ENCODE data around the gene HSPA12B. TPM values are rescaled to one million over a fixed set of nuclear protein-coding genes. Genes with fewer than 3 reads are reported as not detected.
A peak's percentile ranks its signal among the peaks of the same experiment; 100 is the strongest.

Gene HSPA12B
- total RNA-seq, 1 experiment from 2014 or later: not detected

DNA sequence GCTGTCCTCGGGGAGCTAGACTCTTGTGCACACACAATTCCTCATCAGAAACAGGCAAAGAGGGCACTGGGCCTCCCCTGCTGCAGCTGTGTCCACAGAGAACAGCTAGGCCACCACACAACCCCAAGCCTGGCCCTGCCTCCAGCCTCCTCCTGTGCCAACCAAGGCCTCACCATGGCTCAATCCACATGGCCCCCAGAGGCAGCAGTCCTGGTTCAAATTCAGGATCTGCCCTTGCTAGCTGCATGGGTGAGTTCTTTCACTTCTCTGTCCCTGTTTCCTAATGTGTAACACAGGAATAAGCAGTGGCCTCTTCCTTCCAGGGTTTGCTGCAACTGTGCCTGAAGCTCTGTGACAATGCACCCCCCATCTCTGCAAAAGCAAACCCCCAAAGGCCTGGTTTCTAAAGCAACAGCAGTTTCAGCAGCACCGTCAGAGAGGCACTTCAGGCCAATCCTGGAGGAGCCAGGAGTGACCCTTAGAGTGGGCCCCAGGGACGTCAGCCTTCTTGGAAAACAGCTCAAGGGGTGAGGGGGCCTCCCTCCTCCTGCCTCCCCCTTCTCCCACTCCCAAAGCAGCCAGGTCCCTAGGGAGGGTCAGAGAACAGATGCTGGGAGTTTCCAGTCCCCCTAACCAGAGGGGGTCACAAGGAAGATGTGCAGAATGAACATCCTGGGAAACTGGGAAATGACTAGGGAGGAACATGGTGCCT lies 32.8 kb downstream of the HSPA12B start:
- DNase-seq (ENCODE audit: low read depth): no peak

DNA sequence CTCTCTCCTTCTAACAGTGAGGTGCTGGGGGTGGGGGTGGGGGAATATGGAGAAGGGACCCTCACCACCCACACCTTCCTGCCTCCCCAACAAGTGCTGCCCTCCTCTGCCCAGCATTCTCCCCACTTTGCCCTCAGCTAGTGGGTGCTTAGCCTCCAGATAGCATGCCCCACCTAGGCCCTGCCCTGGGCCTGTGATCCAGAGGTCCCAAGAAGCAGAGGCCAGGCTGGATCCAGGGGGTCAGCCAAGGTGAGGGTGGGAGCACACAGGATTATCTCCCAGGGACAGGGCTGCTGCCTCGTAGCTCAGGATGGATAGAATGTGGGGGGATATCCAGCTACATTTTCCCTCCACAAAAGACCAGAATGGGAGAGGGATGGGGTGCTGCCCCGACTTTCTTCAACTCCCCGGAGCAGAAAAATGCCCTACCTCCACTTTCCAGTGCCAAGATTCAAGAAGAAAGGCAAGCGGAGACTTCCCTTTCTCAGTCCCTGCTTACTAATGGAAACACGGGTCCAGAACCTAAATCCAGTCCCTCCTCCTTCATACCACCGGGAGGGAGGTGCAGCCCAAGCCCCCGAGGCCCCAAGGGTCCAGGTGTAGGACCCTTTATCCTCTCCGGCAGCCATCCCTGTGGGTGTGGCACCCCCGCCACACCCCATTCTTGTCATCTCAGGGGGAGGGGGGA lies 34.1 kb downstream of the HSPA12B start:
- DNase-seq (ENCODE audit: low read depth): no peak

DNA sequence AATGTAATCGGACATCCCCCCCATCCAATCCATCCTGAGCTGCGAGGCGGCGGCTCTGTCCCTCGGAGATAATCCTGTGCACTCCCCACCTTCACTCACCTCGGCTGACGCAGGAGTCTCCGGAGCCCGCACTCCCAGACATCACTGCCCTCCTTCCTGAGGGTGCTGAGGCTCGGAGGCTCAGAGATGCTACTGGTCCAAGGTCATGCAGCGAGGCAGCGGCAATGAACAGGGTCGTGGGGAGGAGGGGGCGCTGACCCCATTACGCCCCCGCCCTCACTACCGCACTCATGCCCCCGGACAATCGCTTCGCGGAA lies 34.6 kb downstream of the HSPA12B start:
- no peak for DNase-seq (ENCODE audit: low read depth)

DNA sequence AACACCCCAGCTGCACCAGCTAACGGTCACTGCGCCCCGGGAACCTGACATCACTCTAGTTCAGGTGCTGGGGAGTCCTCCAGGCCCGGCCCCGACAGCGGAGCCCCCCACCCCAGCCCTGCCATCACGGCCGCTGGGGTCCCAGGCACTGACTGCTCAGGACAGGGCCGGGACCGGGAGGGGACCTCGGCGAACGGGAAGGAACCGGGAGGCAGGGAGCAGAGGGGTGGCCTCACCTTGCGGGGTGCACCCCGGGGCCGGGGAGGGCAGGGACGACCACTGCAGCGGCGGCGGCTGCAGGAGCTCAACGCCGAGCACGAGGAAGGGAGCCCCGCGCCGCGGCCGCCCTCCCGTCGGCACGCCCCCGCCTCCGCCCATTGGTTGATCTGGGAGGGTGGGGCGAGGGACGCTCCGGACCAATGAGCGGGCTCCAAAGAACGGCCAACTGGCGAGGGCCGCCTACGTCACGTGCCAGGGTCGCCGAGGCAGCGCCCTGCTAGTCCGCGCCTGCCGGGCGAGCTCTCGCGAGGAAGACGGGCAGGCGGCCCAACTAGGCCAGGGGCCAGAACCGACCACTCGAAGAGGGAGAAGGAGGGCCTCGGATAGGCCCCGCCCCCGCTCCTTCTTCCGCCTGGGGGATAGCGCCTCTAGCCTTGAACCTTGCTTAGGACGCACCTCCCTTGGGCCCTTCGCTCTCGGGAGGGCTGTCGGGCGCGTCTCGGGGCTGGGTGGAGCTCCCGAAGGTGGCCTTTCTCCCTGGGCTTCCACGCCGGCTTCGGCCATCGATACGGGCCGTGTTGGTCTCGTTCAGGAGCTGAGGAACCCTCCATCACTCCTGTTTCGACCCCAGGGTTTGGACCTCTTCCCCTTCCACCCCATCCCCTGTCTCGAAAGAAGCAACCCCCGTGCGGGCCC lies 35.2 kb downstream of the HSPA12B start, which contains the start of gene ADISSP:
TSS of gene ADISSP (minus strand) at position 327 of the 915 bp plus-strand sequence. CDS start 7,653 bp downstream, outside the sequence.
- DNase-seq (ENCODE audit: low read depth): peak; percentile 99

DNA sequence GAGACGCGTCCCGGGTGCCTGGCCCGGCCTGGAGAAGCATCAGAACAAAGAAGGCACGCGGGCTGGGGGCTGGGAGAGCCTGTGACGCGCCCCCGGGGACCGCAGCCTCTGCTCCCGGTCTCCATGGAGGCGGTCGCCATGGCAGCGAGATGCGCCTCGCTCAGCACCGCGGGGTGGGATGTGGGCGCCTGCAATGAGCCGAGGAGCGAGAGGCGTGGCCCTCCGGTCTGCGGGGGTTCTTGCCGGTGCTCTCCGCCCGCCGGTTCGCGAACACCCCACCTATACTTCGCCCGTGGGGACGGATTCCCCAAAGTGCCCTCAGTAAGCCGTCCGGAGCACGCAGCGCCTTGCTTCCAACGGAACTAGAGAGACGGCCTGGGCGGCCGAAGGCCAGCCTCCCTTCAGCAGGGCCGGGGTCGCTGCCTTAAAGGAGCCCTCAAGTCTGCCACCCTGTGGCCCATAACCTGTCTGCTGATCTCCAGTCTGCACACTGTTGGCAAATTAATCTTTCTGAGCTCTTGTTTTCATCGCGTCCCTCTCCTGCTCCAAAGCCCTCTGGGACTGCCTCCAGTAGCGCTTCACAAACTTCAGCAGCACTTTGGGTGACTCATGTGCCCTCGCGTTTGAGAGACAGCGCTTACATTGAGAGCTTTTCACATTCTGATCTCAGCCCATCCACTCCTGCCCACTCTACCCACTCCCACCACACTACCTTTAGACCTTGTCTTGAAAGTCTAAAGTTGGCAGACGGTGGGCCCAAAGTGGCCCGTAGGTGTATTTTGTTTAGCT lies 36.1 kb downstream of the HSPA12B start:
- DNase-seq (ENCODE audit: low read depth): peak; percentile 88

DNA sequence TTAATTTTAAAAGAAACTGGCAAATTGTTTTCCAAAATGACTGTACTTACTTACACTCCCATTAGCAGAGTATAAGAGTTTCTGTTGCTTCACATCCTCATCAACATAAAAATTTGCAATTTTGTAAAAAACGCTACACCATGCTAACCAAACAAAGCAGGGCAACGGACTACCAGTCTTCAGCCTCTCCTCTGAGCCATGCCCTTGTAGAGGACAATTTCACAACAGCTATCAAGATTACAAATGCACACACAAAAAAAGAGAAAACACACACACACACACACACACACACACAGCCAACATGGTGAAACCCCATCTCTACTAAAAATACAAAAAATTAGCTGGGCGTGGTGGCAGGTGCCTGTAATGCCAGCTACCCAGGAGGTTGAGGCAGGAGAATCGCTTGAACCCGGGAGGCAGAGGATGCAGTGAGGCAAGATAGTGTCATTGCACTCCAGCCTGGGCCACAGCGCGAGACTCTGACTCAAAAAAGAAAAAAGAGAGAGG lies 39.1 kb downstream of the HSPA12B start:
- DNase-seq (ENCODE audit: low read depth): no peak

DNA sequence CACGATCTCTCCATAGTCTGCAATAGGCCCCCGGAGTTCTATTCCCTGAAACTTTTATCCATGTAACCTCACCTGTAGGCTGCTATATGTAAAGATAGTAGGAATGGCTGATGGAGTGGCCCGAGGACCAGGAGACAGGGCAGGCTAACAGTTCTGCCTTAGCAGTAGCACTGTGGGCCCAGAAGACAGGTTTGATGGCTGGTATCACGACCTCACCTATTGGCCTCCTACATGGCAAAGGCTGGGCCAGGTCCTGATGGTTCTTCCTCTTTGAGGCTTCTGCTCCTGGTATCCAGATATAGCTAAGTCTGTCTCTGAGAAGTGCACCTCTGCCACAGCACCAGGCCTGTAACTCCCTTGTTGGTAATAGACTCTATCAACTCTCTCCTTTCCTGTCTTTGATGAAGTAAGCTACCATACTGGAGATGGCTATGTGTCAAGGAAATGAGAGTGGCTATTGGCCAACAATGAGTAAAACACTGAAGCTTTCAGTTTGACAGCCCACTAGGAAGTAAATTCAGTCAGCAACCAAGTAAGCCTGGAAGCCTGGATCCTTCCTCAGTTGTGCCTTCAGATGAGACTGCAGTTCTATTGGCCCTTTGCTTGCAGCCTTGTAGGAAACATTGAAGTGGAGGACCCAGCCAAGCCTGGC lies 43.1 kb downstream of the HSPA12B start:
- no peak for DNase-seq (ENCODE audit: low read depth)

DNA sequence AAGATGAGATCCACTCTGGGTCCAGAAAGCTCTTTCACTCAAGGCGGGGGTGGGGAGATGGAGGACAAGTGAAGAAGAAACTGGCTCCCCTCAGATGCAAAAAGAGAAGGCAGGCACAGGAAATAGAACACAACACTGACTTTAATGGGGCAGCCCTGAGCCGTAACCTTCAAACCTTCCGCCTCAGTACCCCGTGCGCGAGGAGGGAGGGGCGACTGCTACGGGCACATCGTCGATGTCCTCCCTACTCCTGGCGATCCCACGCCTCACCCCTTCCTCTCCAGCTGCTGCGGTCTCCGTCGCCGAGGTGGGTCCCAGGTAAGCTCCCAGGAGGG lies 44.9 kb downstream of the HSPA12B start:
- no peak for DNase-seq (ENCODE audit: low read depth)

DNA sequence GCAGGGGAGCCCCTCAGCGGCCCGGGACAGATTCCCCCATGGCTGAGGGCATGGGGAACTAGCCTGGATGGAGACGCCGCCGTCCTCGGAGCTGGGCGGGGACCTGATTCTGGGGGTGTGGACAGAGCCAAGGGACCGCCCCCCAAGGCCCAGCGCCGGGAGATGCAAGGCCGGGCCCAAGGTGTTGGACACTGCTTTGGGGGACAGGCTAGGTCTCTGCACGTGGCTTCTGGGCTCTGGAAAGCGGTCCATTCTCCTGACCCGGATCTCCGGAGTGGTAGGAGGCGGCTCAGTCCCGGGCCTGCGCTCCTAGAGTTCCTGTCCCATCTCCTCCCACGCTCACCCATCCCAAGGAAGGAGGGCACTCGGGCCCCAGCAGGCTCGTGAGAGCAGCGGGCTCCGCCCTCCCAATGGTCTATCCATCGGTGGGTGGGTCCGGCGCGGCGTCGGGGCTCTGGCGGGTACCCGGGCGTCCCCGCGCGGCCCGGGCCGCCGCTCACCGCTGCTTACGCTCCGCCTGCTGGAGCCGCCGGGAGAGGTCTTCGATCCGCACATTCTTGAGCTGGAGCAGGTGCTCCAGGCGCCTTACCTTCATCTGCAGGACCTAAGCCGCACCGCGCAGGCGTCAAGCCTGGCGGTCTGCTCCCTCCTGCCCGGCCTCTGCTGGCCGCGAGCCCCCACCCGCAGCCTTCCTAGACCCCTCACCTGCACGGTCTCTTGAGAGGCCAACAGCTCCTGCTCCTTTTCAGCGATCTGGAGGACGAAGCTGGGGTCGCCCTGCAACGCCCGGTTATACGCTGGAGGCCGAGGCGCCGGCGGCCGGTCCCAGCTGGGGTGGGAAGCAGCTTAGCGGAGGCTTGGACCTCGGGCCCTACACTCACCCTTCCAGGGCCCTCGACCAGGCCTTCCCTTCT lies 45.5 kb downstream of the HSPA12B start:
- DNase-seq (ENCODE audit: low read depth): peak; percentile 77

DNA sequence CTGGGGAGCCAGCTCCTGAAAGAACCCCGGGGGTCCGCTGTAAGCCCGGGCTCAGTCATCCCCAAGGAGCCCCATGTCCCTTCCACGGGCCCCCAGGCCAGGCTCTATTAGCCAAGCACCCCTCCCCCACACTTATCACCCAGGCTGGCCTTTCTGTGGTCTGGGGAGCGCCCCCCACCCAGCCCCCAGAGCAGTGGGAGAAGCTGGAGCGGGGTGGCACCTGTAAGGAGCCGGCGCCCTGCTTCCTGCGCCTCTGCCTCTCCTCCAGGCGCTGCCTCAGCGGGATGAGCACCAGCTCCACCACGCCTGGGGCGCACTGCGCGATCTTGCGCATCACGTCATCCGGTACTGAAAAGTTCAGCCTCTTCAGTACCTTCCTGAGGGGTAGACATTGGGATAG lies 46.5 kb downstream of the HSPA12B start:
- DNase-seq (ENCODE audit: low read depth): no peak

DNA sequence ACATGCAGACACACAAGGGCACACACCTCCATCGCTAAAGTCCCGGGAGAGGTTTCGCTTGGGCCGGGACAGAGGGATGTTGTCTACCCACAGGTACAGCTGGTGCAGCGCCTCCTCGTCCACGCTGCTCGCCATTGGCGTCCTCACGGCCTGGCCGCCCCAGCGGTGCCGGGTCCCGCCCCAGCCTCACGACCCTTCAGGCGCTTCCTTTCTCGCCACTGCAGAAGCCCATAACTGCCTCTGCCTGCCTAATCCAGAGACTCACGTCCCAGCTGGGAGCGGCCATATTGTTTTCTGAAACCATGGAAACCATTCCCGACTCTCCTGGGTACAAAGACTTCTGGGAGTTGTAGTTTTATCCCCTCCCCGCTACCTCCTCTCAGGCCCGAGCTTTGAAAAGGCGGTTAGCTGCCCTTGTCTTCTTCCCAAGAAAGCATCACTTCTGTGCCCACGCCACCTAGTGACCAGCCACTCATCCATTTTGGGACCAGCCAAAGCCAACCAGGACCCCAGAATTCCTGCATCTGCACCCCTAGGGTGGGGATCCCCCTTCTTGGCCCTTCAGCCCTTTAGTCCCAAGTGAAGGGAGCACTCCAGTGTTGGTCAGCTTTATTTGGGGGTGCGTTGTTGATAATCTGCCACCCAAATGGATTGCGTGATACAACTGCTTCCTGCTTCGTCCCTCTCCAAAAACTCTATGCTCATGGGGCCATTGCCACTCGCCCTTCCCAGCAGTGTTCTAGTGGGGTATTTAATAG lies 48.8 kb downstream of the HSPA12B start, which contains the start of gene SPEF1:
TSS of gene SPEF1 (minus strand) at position 296 of the 758 bp plus-strand sequence. CDS start at position 135, 161 bp downstream.
- DNase-seq (ENCODE audit: low read depth): peak; percentile 98

DNA sequence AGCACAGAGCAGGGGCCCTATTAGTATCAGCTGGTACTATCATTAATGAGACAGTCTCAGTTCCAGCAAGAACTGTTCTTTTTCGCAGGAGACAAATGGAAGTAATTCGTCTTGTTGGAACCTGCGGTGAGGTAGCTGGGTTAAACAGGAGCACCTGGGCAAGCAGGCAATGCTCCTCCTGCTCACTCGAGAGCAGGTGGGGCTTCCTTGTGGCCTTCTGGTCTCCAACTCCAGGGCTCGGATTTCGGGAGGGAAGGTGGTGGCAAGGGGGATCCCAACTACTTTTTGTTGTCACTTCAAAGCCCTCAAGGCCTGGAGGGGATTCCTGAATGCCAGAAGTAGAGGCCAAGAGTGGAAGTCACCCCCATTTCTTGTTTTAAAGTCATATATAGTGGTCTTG lies 50.1 kb downstream of the HSPA12B start:
- no peak for DNase-seq (ENCODE audit: low read depth)

DNA sequence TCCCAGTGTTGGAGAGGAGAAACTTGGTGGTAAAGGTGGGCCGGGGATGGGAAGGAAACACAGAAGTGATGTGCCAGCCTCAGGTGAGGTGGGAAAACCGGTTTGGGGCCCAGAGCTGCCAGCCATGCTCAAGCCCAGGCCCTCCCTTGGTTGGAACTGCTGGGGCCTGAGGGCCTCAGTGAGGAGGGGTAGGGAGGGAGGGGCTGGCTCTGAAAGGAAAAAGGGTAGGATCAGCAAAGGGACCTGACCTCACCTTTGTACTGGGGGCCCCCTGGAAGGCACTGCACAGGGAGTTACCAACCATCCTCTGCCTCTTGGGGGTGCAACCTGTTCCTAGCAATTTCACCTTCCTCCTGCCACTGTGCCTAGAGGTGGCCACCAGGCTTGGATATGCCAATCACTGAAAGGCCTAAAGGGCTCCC lies 50.6 kb downstream of the HSPA12B start:
- DNase-seq (ENCODE audit: low read depth): no peak

DNA sequence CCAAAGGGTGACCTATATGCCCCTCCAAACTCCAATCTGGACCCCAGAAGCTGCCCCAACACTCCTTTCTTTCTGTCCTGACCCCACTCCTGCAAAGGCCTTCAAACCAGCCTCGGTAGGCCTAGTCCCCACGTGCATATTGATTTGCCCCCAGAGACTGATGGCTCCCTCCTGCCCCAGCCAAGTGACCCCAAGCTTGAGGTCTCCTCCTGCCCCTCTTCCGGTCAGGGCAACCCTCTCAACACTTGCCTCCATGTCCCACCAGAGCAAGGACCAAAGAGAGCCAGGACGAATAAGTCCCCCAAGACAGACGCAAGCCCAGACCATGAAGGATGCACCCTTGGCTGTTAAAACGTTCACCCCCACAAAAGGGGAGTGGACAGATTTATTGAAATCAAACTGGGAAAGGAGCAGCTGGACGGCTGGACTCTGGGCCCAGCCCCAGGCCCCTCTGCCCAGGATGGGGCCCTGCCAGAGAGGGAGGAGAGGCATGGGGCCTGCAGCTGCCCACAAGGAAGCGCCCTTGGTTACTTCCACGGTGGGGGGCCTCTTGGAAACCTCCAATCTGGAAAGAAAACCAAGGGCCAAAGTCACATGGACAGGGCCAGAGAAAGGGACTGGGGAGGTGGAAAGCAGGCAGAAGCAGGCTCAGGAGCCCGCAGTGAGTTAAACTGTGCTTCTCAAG lies 51.2 kb downstream of the HSPA12B start:
- DNase-seq (ENCODE audit: low read depth): no peak

DNA sequence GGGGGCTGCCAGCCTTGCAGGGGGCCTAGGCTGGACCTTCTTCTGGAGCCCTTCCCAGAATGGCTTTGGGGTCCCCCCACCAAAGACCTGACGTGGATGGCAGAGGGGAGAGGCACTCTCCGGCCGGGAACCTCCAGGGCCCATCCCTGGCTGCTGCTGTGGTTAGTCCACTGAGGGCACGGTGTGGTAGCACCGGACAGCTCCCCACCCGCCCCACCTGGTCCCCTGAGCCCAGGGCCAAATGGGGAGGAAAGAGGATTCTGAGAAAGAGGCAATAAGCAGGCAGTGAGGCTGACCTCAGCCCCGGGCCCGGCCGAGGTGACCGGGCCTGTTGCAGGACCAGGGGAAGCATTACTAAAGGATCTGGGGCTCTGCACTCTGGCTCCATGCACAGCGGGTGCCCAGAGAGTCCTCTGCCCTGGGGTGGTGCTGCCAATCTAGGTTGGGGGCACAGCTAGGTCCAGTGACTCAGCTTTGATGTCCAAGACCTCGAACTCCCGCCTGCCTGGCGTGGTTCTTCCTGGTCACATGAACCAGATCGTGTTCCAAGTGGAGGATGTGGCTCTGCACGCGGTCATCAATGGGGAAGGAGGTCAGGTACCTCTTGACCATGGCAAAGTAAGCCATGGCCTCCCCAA lies 51.9 kb downstream of the HSPA12B start:
- DNase-seq (ENCODE audit: low read depth): peak; percentile 63

DNA sequence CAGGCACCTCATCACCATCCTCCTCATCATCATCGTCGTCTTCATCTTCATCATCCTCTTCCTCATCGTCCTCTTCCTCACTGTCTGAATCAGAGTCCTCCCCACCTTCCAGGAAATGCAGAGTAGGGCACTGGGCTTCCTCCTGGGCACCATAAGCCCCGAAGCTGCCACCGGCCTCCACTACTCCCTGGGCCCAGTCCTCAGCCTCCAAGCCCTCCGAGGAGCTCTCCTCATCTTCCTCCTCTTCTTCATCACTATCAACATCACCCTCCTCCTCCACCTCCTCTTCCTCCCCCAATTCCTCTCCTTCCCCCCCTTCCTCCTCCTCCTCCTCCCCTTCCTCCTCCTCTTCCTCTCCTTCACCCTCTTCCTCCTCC lies 52.4 kb downstream of the HSPA12B start:
- DNase-seq (ENCODE audit: low read depth): no peak

DNA sequence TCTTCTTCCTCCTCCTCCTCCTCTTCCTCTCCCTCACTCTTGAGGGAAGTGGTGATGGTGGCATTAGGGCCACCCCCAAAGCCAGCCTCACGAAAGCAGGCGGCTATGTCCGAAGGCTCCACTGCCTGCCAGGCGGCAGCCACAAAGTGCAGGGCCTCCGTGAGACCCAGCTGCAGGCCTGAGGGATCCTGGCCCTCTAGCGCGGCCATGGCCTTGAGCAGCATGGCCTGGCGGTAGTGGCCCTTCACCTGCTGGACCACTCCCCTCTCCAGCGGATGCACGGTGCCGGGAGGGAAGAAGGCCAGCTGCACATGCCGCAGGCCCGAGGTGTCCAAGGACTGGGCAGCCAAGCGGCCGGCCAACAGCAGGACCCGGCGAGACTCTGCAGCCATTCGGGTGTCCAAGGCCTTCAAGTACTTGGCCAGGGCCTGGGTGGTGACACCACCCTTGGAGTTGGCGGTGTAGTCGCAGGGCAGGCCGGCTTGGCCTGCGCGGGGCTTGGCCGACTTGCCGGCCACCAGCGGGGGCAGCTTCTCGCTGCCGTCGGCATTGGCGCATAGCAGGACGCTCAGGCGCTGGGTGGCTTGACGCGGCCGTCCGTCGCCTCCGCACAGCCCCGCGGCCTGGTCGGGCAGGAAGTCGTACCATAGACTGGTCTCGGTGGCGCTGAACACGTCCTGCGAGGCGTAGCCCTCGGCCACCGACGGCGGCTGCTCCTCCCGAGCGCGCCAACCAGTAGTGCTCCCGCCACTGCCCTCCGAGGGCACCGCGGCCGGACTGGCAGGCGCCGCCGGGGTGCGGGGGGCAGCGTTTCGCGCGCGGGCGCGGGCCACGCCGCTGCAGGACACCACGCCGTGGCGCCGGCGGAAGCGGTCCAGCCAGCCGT lies 53.0 kb downstream of the HSPA12B start:
- peak; percentile 52 for DNase-seq (ENCODE audit: low read depth)

Measured in RPMI7951 (cell line).